SK-N-SH treated with all-trans-retinoic acid at 6 μM for 48 hours (cell line): ENCODE results near the gene SMG9.

Source experiments
- ARNTL ChIP-seq: fragments of 450-650 bp; formaldehyde crosslinking; IDR thresholded peaks from 2 replicates; pipeline ENCODE4 v1.5.0; 2020; ENCODE audit warnings: low read depth, mild to moderate bottlenecking, moderate library complexity, borderline replicate concordance
- CREB5 ChIP-seq: fragments of 250-450 bp; sonication (Bioruptor Pico); IDR thresholded peaks from 2 replicates; pipeline ENCODE4 v1.5.1; 2020; ENCODE audit warnings: low read depth, mild to moderate bottlenecking, moderate library complexity
- CSDC2 ChIP-seq: fragments of 250-450 bp; sonication (Bioruptor Pico); IDR thresholded peaks from 2 replicates; pipeline ENCODE4 v1.5.0; 2020; ENCODE audit warnings: mild to moderate bottlenecking, moderate library complexity
- CSRNP3 ChIP-seq: fragments of 250-450 bp; sonication (Bioruptor Pico); IDR thresholded peaks from 2 replicates; pipeline ENCODE4 v1.5.1; 2021; ENCODE audit warnings: mild to moderate bottlenecking, moderate library complexity
- ISL1 ChIP-seq: fragments of 250-450 bp; sonication (Bioruptor Pico); IDR thresholded peaks from 2 replicates; pipeline ENCODE4 v2.1.2; 2022; ENCODE audit warnings: mild to moderate bottlenecking, moderate library complexity
- PATZ1 ChIP-seq: fragments of 250-450 bp; sonication (Bioruptor Pico); IDR thresholded peaks from 2 replicates; pipeline ENCODE4 v1.8.0; 2020; ENCODE audit warnings: mild to moderate bottlenecking, moderate library complexity, borderline replicate concordance
- RARB ChIP-seq: fragments of 250-450 bp; sonication (Bioruptor Pico); IDR thresholded peaks from 2 replicates; pipeline ENCODE4 v1.8.0; 2021; ENCODE audit warnings: mild to moderate bottlenecking, moderate library complexity
- SNAI2 ChIP-seq: fragments of 250-450 bp; sonication (Bioruptor Pico); IDR thresholded peaks from 2 replicates; pipeline ENCODE4 v1.5.0; 2020; ENCODE audit warnings: mild to moderate bottlenecking, moderate library complexity
- TCF4 ChIP-seq: fragments of 250-450 bp; sonication (Bioruptor Pico); IDR thresholded peaks from 2 replicates; pipeline ENCODE4 v1.8.0; 2021; ENCODE audit warnings: mild to moderate bottlenecking, moderate library complexity, borderline replicate concordance
- TSHZ2 ChIP-seq: fragments of 250-450 bp; sonication (Bioruptor Pico); IDR thresholded peaks from 2 replicates; pipeline ENCODE4 v1.5.0; 2020; ENCODE audit warnings: mild to moderate bottlenecking, moderate library complexity
- ZC3H10 ChIP-seq: fragments of 250-450 bp; sonication (Bioruptor Pico); IDR thresholded peaks from 2 replicates; pipeline ENCODE4 v1.5.1; 2021; ENCODE audit warnings: mild to moderate bottlenecking, moderate library complexity
- ZFP30 ChIP-seq: fragments of 450-650 bp; formaldehyde crosslinking; IDR thresholded peaks from 2 replicates; pipeline ENCODE4 v1.5.0; 2022; ENCODE audit warnings: mild to moderate bottlenecking, moderate library complexity
- ZNF565 ChIP-seq: fragments of 450-650 bp; formaldehyde crosslinking; conservative IDR thresholded peaks from 2 replicates; pipeline ENCODE4 v1.5.0; 2020; ENCODE audit warnings: low read depth, mild to moderate bottlenecking, moderate library complexity

GRCh38 chr19:43720936-43721335, 33.8 kb downstream of the SMG9 start:
- TF ChIP-seq CSRNP3 (CRISPR knock-in tag) (no peak), TCF4 (CRISPR knock-in tag) (no peak), ZFP30 (CRISPR knock-in tag) (no peak), CREB5 (no peak), ARNTL (CRISPR knock-in tag) (no peak), TSHZ2 (CRISPR knock-in tag) (no peak), CSDC2 (CRISPR knock-in tag) (no peak), PATZ1 (no peak), ISL1 (CRISPR knock-in tag) (no peak), RARB (CRISPR knock-in tag) (no peak), ZC3H10 (CRISPR knock-in tag) (no peak), SNAI2 (CRISPR knock-in tag) (no peak), ZNF565 (CRISPR knock-in tag) (no peak)
